Measurements from ENCODE around the gene IRX1.

Gene IRX1

DNA sequence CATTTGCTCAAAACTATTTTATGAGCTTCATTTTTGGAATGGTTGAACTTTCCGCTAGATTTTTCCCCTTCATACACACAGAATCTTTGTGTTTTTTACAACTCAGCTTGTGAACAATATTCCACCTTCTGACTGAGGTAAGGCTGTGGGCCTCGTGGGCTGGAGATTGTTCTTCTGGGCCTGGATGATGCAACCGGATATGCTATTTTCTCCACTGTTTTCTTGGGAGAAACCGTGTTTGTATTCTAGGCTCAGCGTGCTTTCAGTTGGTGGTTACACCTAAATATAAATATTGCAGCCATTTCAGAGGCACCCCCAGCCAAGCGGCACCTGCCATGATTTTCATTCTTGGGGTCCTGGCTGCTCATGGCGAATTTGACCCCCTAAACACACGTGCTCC is 55.2 kb downstream of the IRX1 start:
- no peak for DNase-seq (ENCODE audit: low spot score)

Data from GM03348 (cell line).